GM10266 (cell line): ENCODE measurements around the gene CTNND2.

Experiments used
- DNase-seq: peaks from one replicate; pipeline ENCODE4 v3.0.0; 2012; ENCODE audit errors: extremely low spot score
- TF ChIP-seq, protein P1 (sequence below): IDR thresholded peaks from 2 replicates; pipeline ENCODE4 v1.5.1; 2012; ENCODE audit warnings: mild to moderate bottlenecking, low read depth; ENCODE audit not compliant: control insufficient read depth, insufficient read depth; ENCODE audit errors: missing control alignments

Gene CTNND2

GRCh38 chr5:11904265-11904906, at the start of gene CTNND2:
Gene CTNND2, minus strand, starts transcription at chr5:11904446. Its CDS starts 593 bp downstream, at chr5:11903853.
- TF ChIP-seq, protein P1, sequence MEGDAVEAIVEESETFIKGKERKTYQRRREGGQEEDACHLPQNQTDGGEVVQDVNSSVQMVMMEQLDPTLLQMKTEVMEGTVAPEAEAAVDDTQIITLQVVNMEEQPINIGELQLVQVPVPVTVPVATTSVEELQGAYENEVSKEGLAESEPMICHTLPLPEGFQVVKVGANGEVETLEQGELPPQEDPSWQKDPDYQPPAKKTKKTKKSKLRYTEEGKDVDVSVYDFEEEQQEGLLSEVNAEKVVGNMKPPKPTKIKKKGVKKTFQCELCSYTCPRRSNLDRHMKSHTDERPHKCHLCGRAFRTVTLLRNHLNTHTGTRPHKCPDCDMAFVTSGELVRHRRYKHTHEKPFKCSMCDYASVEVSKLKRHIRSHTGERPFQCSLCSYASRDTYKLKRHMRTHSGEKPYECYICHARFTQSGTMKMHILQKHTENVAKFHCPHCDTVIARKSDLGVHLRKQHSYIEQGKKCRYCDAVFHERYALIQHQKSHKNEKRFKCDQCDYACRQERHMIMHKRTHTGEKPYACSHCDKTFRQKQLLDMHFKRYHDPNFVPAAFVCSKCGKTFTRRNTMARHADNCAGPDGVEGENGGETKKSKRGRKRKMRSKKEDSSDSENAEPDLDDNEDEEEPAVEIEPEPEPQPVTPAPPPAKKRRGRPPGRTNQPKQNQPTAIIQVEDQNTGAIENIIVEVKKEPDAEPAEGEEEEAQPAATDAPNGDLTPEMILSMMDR: no peak
- no peak for DNase-seq

- DNase-seq: no peak
- TF ChIP-seq, protein P1: no peak
Observed at GRCh38 chr5:11946317-11946716, 42.1 kb upstream of the CTNND2 start.

DNA sequence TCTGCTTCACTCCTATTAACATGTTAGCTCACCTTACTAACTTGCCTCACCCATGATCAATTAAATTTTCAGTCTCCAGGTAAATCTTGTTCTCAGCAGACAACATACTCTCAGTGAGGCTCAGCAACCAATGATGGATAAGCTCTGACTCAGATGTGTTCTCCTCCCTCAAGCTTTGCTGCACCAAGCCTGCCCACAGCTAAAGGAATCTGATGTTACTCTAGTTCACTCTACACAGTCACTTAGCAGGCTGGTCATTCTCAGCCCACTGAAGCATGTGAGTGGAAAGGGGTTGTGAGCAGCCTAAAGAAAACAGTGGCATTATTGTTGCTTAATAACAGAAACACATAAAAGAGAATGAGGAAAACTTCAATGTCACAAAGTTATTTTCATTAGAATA, 37.3 kb upstream of the CTNND2 start:
- no peak for DNase-seq
- TF ChIP-seq, protein P1: no peak

- DNase-seq: no peak
- TF ChIP-seq, protein P1: no peak
Observed at GRCh38 chr5:11931638-11932037, 27.4 kb upstream of the CTNND2 start.

GRCh38 chr5:11928909-11929308, 24.7 kb upstream of the CTNND2 start:
- DNase-seq: no peak
- TF ChIP-seq, protein P1: no peak

GRCh38 chr5:11925701-11926100, 21.5 kb upstream of the CTNND2 start:
- TF ChIP-seq, protein P1: no peak
- no peak for DNase-seq

DNA sequence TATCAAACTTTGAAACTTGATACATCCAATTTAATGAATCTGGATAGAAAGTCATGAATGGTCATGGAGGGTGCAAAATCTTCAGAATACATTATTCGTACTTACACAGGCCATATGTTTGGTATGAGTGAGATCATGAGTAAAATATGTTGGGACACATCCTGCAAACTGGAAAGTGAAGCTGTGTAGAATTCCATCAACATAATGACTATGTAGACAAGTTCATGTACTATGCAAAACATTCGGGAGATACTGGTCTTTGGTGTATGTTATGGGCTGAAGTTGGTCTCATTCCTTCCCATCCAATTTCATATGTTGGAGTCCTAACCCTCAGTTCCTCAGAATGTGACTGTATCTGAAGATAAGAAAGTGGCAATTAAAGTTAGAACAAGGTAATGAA, 18.1 kb upstream of the CTNND2 start:
- DNase-seq: no peak
- TF ChIP-seq, protein P1: no peak
